ENCODE results near the gene ACSM3. TPM values are rescaled to one million over a fixed set of nuclear protein-coding genes. Genes with fewer than 3 reads are reported as not detected.
"Not testable (repeated sequence)": the region's sequence is repeated elsewhere in the genome, so short reads cannot be mapped to it uniquely, and the experiment has no call there.

Gene ACSM3, protein sequence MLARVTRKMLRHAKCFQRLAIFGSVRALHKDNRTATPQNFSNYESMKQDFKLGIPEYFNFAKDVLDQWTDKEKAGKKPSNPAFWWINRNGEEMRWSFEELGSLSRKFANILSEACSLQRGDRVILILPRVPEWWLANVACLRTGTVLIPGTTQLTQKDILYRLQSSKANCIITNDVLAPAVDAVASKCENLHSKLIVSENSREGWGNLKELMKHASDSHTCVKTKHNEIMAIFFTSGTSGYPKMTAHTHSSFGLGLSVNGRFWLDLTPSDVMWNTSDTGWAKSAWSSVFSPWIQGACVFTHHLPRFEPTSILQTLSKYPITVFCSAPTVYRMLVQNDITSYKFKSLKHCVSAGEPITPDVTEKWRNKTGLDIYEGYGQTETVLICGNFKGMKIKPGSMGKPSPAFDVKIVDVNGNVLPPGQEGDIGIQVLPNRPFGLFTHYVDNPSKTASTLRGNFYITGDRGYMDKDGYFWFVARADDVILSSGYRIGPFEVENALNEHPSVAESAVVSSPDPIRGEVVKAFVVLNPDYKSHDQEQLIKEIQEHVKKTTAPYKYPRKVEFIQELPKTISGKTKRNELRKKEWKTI
- under 1 TPM in 2 of 4 donors, not detected in 2; 0.20 to 0.49 TPM for total RNA-seq

DNA sequence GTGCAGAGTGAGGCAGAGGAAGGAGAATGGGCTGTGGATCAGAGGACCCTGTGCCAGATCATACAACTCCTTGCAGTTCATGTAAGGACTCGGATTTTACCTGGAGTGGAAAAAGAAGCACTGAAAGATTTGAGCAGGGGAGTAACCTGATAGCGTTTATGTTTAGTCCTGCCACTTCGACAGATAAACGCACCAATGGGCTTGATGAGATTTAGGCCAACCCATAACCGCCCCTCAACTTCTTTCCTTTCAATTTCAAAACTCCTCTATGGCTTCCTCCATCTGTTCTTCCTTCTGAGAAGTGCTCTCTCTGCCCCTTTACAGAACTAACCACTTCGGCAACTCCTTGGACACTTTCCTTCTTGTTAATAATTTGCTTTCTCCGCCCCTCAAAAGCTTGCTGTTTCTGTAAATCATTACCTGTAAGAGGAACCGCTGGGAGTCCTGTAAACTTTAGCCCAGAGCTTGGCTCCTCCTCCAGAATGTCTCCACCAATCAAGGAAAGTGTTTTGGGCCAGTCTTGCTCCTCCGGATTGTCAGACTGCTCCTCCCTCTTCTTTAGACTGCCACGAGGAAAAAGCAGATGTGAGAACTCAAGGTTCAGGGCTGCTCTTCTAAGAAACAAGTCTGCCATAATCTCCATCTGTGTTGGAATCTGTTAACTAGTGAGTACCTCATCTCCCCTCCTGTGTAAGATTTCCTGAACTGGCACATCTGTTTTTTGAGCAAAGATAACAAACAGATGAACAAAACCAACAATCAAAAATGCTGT lies at the start of gene ACSM3:
Gene ACSM3, plus strand, starts transcription at position 554 of the 772 bp plus-strand sequence. CDS start 6,021 bp downstream, outside the sequence.
- in situ Hi-C loops (cut with MboI; ENCODE audit: low sequenced_read_pairs in 4 of 4) = no loop called here
- no peaks in the 10 kb centered on the region for H3K27me3 ChIP-seq
- H3K27ac ChIP-seq = peak within 1 kb of the TSS in 1 of 4 donors; percentile 24
- intact Hi-C loops (cut with DNase I; ENCODE audit: low total_unique reads) = no loop called here
- H3K36me3 ChIP-seq = no peaks in the 10 kb centered on the region
- H3K4me3 ChIP-seq = peak within 1 kb of the TSS; percentile 7 to 35 (median 28)
- DNase-seq (peak in 1 of 2 donors; percentile 22), ATAC-seq (peak; percentile 80 to 81)
- no peaks in the 10 kb centered on the region for H3K9me3 ChIP-seq
- TF ChIP-seq POLR2A (IDR thresholded peaks at IDR 0.05) = no peak
- TF ChIP-seq, protein P1, sequence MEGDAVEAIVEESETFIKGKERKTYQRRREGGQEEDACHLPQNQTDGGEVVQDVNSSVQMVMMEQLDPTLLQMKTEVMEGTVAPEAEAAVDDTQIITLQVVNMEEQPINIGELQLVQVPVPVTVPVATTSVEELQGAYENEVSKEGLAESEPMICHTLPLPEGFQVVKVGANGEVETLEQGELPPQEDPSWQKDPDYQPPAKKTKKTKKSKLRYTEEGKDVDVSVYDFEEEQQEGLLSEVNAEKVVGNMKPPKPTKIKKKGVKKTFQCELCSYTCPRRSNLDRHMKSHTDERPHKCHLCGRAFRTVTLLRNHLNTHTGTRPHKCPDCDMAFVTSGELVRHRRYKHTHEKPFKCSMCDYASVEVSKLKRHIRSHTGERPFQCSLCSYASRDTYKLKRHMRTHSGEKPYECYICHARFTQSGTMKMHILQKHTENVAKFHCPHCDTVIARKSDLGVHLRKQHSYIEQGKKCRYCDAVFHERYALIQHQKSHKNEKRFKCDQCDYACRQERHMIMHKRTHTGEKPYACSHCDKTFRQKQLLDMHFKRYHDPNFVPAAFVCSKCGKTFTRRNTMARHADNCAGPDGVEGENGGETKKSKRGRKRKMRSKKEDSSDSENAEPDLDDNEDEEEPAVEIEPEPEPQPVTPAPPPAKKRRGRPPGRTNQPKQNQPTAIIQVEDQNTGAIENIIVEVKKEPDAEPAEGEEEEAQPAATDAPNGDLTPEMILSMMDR (IDR thresholded peaks at IDR 0.05 in 4 of 5, conservative IDR thresholded peaks at IDR 0.05 in 1 of 5) = no peak
- no peaks in the 10 kb centered on the region for H3K4me1 ChIP-seq

DNA sequence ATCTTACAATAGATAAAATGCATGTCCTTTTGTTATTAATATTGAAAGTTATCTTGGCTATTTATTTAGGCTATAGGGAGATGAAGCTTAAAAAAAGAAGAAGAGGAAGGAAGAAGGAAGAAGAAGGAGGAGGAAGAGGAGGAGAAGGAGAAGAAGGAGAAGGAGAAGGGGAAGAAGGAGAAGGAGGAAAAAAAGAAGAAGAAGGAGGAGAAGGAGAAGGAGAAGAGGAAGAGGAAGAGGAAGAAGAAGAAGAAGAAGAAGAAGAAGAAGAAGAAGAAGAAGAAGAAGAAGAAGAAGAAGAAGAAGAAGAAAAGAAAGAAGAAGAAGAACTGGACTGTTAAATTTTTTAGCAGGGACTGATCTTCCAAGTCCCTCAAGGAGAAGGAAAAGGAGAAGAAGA lies 46.1 kb upstream of the ACSM3 start:
- H3K9me3 ChIP-seq; H3K36me3 ChIP-seq; H3K4me1 ChIP-seq; in situ Hi-C loops (cut with MboI; ENCODE audit: low sequenced_read_pairs in 4 of 4); DNase-seq; H3K4me3 ChIP-seq; H3K27ac ChIP-seq; H3K27me3 ChIP-seq; ATAC-seq; intact Hi-C loops (cut with DNase I; ENCODE audit: low total_unique reads): not testable (repeated sequence)

DNA sequence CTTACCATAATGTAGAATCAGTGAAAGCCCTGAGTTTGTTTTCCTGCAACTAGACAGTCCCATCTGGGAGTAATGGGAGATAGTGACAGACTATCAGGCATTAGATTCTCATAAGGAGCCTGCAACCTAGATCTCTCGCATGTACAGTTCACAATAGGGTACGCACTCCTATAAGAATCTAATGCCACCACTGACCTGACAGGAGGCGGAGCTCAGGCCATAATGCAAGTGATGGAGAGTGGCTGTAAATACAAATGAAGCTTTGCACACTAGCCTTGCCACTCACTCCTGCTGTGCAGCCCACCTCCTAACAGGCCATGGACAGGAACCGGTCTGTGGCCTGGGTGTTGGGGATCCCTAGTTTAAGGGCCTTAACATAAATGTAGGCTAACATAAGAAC lies 43.6 kb upstream of the ACSM3 start:
- Histone ChIP-seq H3K36me3 (no peaks in the 10 kb centered on the region), H3K9me3 (no peaks in the 10 kb centered on the region), H3K4me1 (no peaks in the 10 kb centered on the region), H3K4me3 (no peak overlapping the region), H3K27ac (no peak overlapping the region), H3K27me3 (no peaks in the 10 kb centered on the region)
- in situ Hi-C loops (cut with MboI; ENCODE audit: low sequenced_read_pairs in 4 of 4) (no loop called here), intact Hi-C loops (cut with DNase I; ENCODE audit: low total_unique reads) (no loop called here)
- TF ChIP-seq, protein P1 (IDR thresholded peaks at IDR 0.05 in 4 of 5, conservative IDR thresholded peaks at IDR 0.05 in 1 of 5) = no peak
- no peak for TF ChIP-seq POLR2A (IDR thresholded peaks at IDR 0.05)
- no peak for ATAC-seq
- no peak for DNase-seq

DNA sequence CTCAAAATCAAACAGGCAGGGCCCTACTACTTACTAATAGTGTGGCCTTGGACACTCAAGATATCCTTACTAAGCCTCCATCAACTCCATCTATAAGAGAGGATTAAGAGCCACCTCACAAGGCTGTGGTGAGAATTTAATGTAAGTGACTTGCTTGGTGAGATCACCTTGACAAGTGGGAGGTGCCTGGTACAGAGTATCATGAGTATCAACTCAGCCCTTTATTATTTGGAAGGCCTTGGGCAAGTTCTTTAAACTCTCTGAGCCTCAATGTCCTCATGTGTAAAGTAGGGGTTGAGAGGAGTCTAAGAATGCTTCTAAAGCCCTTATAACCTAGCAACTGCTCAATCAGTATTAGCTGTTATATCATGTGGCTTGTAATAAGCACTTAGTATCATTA lies 37.2 kb upstream of the ACSM3 start:
- TF ChIP-seq, protein P1 (IDR thresholded peaks at IDR 0.05 in 4 of 5, conservative IDR thresholded peaks at IDR 0.05 in 1 of 5) = no peak
- no peak for TF ChIP-seq POLR2A (IDR thresholded peaks at IDR 0.05)
- no peak overlapping the region for H3K27ac ChIP-seq
- no peaks in the 10 kb centered on the region for H3K36me3 ChIP-seq
- no peak for ATAC-seq
- no peaks in the 10 kb centered on the region for H3K4me1 ChIP-seq
- intact Hi-C loops (cut with DNase I; ENCODE audit: low total_unique reads) (no loop called here), in situ Hi-C loops (cut with MboI; ENCODE audit: low sequenced_read_pairs in 4 of 4) (no loop called here)
- DNase-seq = no peak
- H3K27me3 ChIP-seq = no peaks in the 10 kb centered on the region
- no peaks in the 10 kb centered on the region for H3K9me3 ChIP-seq
- H3K4me3 ChIP-seq = no peak overlapping the region

DNA sequence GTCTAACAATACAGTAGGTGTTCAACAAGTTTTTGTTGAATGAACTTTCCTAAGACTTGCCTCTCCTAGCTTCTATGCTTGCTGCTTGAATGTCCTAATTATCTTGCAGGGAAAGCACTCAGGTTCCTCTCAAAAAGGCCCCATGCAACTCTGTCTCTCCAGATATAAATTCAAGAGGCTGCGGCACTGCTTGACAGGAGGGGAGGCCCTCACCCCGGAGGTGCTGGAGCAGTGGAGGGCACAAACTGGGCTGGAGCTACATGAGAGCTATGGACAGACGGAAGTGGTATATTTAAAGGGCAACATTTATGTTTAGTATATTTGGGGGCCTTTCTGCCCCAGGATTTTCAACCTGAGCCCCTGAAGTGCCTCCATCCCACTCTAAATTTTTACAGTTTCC lies 36.6 kb upstream of the ACSM3 start:
- H3K4me3 ChIP-seq = no peak overlapping the region
- no peak overlapping the region for H3K27ac ChIP-seq
- DNase-seq = no peak
- ATAC-seq = no peak
- no peaks in the 10 kb centered on the region for H3K4me1 ChIP-seq
- intact Hi-C loops (cut with DNase I; ENCODE audit: low total_unique reads) (no loop called here), in situ Hi-C loops (cut with MboI; ENCODE audit: low sequenced_read_pairs in 4 of 4) (no loop called here)
- H3K27me3 ChIP-seq = no peaks in the 10 kb centered on the region
- no peaks in the 10 kb centered on the region for H3K36me3 ChIP-seq
- TF ChIP-seq POLR2A (IDR thresholded peaks at IDR 0.05) = no peak
- TF ChIP-seq, protein P1 (IDR thresholded peaks at IDR 0.05 in 4 of 5, conservative IDR thresholded peaks at IDR 0.05 in 1 of 5) = no peak
- no peaks in the 10 kb centered on the region for H3K9me3 ChIP-seq
